ENCODE results near the gene FAM181A. TPM values are rescaled to one million over a fixed set of nuclear protein-coding genes. Genes with fewer than 3 reads are reported as not detected.
A peak's percentile ranks its signal among the peaks of the same experiment; 100 is the strongest.

The FAM181A gene
- total and polyA plus RNA-seq, 9 of the 15 experiments (the other 6 are each of a cell fraction or from before 2014, with no cell fraction given): not detected

DNA sequence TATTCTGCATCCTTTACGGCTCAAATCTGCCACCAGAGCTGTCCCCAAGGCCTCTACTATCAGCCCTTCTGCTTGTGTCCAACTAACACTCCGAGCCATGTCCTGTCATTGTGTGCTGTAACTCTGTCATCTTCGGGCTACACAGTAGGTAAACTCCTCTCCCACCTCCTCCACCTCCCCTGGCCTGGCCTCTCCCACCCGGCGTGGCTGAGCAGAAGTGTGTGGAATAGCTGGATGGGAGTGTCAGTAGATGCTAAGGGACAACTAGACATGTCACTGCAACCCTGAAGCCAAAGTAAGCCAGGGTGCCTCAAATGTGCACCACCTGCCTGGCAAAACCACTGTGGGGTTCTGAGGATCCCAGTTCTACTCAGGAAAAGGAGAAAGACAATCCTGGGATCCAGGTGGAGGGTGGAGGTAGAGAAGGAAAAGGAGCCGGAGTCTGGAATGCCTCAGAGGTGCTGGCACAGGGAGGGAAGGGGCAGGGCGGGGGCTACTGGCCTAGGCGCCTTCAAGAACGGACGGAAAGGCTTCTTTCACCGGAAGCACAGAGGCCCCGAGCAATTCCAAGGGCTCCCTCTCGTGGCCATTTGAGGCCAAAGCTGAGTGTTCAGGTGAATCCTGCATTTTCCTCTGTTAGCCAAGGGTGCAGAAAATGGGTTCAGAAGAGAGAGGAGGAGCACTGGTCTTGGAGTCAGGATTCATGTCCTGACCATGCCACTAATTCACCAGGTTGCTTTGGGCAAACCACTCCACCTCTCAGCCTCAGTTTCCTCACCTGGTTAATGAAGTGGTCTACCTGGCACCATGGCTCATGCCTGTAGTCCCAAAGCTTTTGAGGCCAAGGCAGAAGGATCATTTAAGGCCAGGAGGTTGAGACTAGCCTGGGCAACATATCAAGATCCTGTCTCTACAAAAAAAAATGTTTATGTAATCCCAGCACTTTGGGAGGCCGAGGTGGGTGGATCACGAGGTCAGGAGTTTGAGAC lies 20.5 kb upstream of the FAM181A start (continued):
- TF ChIP-seq L3MBTL2 (IDR thresholded peaks at IDR 0.05) (peak; percentile 38), NFE2L1 (tag; IDR thresholded peaks at IDR 0.05; ENCODE audit: borderline replicate concordance, low read depth) (no peak), DMBX1 (CRISPR knock-in tag; IDR thresholded peaks at IDR 0.05; ENCODE audit: borderline replicate concordance) (no peak), ETV1 (tag; conservative IDR thresholded peaks at IDR 0.05; ENCODE audit: low read depth) (peak; percentile 58; the same call in 1 of the 2 replicates), GABPA (tag; conservative IDR thresholded peaks at IDR 0.05; ENCODE audit: low read depth) (peak; percentile 61), SMC3 (conservative IDR thresholded peaks at IDR 0.05; ENCODE audit: insufficient read depth, low read depth, low read length) (peak; percentile 33; the same call in 1 of the 2 replicates), POLR2AphosphoS5 (IDR thresholded peaks at IDR 0.05; ENCODE audit: control insufficient read depth, insufficient read depth, low read depth, low read length) (no peak), FOXK2 (conservative IDR thresholded peaks at IDR 0.05 in 1 of 2, IDR thresholded peaks at IDR 0.05 in 1 of 2; ENCODE audit: low read depth in 2 of 2) (no peak), MCM3 (IDR thresholded peaks at IDR 0.05) (no peak), TGIF2 (CRISPR knock-in tag; IDR thresholded peaks at IDR 0.05) (no peak), SMAD3 (CRISPR knock-in tag; conservative IDR thresholded peaks at IDR 0.05) (no peak)
- TF ChIP-seq, protein P1, sequence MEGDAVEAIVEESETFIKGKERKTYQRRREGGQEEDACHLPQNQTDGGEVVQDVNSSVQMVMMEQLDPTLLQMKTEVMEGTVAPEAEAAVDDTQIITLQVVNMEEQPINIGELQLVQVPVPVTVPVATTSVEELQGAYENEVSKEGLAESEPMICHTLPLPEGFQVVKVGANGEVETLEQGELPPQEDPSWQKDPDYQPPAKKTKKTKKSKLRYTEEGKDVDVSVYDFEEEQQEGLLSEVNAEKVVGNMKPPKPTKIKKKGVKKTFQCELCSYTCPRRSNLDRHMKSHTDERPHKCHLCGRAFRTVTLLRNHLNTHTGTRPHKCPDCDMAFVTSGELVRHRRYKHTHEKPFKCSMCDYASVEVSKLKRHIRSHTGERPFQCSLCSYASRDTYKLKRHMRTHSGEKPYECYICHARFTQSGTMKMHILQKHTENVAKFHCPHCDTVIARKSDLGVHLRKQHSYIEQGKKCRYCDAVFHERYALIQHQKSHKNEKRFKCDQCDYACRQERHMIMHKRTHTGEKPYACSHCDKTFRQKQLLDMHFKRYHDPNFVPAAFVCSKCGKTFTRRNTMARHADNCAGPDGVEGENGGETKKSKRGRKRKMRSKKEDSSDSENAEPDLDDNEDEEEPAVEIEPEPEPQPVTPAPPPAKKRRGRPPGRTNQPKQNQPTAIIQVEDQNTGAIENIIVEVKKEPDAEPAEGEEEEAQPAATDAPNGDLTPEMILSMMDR (IDR thresholded peaks at IDR 0.05 in 2 of 3, conservative IDR thresholded peaks at IDR 0.05 in 1 of 3; ENCODE audit: insufficient read depth in 2 of 3, low read depth in 1 of 3, low read length in 3 of 3): peak; percentile 59 to 73 (median 70)
- TF ChIP-seq, protein P2, sequence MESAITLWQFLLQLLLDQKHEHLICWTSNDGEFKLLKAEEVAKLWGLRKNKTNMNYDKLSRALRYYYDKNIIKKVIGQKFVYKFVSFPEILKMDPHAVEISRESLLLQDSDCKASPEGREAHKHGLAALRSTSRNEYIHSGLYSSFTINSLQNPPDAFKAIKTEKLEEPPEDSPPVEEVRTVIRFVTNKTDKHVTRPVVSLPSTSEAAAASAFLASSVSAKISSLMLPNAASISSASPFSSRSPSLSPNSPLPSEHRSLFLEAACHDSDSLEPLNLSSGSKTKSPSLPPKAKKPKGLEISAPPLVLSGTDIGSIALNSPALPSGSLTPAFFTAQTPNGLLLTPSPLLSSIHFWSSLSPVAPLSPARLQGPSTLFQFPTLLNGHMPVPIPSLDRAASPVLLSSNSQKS (CRISPR knock-in tag; IDR thresholded peaks at IDR 0.05): no peak
